Measurements from ENCODE around the gene METRNL. TPM values are rescaled to one million over a fixed set of nuclear protein-coding genes. Genes with fewer than 3 reads are reported as not detected.
"Not testable (repeated sequence)": the region's sequence is repeated elsewhere in the genome, so short reads cannot be mapped to it uniquely, and the experiment has no call there.

The METRNL gene
- total RNA-seq, 1 experiment from 2014 or later = 33.8 TPM

DNA sequence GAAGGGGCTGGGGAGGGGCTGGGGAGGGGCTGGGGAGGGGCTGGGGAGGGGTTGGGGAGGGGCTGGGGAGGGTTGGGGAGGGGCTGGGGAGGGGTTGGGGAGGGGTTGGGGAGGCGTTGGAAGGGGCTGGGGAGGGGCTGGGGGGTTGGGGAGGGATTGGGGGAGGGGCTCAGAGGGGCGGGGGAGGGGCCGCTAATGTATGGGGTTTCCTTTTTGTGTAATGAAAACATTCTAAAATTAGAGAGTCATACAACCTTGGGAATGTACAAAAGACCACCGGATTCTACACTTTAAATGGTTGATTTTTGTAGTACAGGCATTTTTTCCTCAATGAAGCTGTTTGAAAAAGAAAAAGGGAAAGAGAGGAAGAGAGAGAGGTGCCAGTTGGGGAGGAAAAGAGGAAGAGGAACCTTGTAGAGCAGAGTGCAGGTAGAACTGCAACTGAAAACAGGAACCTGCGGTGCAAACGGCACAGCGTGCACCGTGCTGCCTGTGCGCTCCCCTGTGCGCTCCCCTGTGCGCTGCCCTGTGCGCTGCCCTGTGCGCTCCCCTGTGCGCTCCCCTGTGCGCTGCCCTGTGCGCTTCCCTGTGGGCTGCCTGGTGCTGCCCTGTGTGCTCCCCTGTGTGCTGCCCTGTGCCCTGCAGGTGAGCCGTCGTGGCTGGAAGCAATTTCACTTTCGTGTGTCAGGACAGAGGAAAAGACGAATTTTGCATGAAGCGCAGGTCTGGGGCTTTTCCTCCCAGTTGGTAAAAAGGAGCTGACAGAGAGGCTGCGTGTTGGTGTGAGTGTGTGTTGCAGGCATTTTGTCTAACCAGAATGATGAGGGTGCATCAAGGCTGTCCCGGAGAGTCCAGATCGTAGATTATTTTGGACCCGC, 40.8 kb downstream of the METRNL start:
- Mint-ChIP-seq H3K27me3 (ENCODE audit: insufficient read depth, unreplicated experiment) (peaks cover 18% of the 10 kb centered on the region), H3K4me3 (ENCODE audit: unreplicated experiment) (peak overlapping the region; percentile 12)
- no peaks in the 10 kb centered on the region; the same call in 1 of the 2 replicates for H3K27me3 ChIP-seq (replicated peaks; ENCODE audit: control insufficient read depth, insufficient read depth, low read length)

DNA sequence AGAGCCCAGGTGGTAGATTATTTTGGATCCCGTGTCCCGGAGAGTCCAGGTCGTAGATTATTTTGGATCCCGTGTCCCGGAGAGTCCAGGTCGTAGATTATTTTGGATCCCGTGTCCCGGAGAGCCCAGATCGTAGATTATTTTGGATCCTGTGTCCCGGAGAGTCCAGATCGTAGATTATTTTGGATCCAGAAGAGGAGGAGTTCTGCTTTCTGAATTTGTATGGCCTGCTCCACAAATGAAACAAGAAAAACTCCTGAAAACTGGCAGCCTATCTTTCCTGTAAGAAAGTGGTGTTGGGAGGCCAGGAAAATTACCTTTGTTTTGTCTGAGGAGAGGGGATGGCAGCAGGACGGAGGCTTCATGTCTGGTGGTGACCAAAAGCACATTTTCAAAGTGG, 42.1 kb downstream of the METRNL start:
- H3K9me3 Mint-ChIP-seq (ENCODE audit: unreplicated experiment); H3K9me3 ChIP-seq; DNase-seq; CTCF ChIA-PET; H3K4me3 Mint-ChIP-seq (ENCODE audit: unreplicated experiment); H3K27ac Mint-ChIP-seq (ENCODE audit: unreplicated experiment); H3K36me3 ChIP-seq (ENCODE audit: control insufficient read depth, insufficient read depth, low read length); POLR2A ChIA-PET; H3K4me3 ChIP-seq (ENCODE audit: low read depth, low read length); H3K36me3 Mint-ChIP-seq (ENCODE audit: insufficient read depth, unreplicated experiment); BruUV-seq (replicated peaks); H3K4me1 ChIP-seq; H3K27me3 ChIP-seq (replicated peaks; ENCODE audit: control insufficient read depth, insufficient read depth, low read length); H3K4me1 Mint-ChIP-seq (ENCODE audit: low read depth, unreplicated experiment); intact Hi-C loops (cut with micrococcal nuclease; ENCODE audit: unreplicated experiment): not testable (repeated sequence)
- peaks cover 18% of the 10 kb centered on the region for H3K27me3 Mint-ChIP-seq (ENCODE audit: insufficient read depth, unreplicated experiment)

More for the DNA sequence above, 40.8 kb downstream of the METRNL start:
- no TSS peak for BruUV-seq (replicated peaks)
- TF ChIP-seq, protein P1, sequence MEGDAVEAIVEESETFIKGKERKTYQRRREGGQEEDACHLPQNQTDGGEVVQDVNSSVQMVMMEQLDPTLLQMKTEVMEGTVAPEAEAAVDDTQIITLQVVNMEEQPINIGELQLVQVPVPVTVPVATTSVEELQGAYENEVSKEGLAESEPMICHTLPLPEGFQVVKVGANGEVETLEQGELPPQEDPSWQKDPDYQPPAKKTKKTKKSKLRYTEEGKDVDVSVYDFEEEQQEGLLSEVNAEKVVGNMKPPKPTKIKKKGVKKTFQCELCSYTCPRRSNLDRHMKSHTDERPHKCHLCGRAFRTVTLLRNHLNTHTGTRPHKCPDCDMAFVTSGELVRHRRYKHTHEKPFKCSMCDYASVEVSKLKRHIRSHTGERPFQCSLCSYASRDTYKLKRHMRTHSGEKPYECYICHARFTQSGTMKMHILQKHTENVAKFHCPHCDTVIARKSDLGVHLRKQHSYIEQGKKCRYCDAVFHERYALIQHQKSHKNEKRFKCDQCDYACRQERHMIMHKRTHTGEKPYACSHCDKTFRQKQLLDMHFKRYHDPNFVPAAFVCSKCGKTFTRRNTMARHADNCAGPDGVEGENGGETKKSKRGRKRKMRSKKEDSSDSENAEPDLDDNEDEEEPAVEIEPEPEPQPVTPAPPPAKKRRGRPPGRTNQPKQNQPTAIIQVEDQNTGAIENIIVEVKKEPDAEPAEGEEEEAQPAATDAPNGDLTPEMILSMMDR (IDR thresholded peaks at IDR 0.05; ENCODE audit: insufficient read depth in 1 of 2, low read depth in 1 of 2, low read length in 1 of 2, severe bottlenecking in 1 of 2, unreplicated experiment in 1 of 2) = no peak
- Mint-ChIP-seq H3K9me3 (ENCODE audit: unreplicated experiment) (peaks cover 10% of the 10 kb centered on the region), H3K4me1 (ENCODE audit: low read depth, unreplicated experiment) (peaks cover 10% of the 10 kb centered on the region), H3K36me3 (ENCODE audit: insufficient read depth, unreplicated experiment) (peaks cover 7% of the 10 kb centered on the region), H3K27ac (ENCODE audit: unreplicated experiment) (no peak overlapping the region)
- POLR2A ChIA-PET = no interaction called here
- Histone ChIP-seq H3K36me3 (ENCODE audit: control insufficient read depth, insufficient read depth, low read length) (no peaks in the 10 kb centered on the region), H3K4me1 (no peaks in the 10 kb centered on the region), H3K9me3 (no peaks in the 10 kb centered on the region), H3K4me3 (ENCODE audit: low read depth, low read length) (no peak overlapping the region)
- DNase-seq = no peak
- CTCF ChIA-PET = interaction anchor here (0.6 kb wide), 1 partner anchor 114 kb away, joined by 4 read pairs; no protein-coding TSS in a partner anchor
- intact Hi-C loops (cut with micrococcal nuclease; ENCODE audit: unreplicated experiment) = no loop called here

DNA sequence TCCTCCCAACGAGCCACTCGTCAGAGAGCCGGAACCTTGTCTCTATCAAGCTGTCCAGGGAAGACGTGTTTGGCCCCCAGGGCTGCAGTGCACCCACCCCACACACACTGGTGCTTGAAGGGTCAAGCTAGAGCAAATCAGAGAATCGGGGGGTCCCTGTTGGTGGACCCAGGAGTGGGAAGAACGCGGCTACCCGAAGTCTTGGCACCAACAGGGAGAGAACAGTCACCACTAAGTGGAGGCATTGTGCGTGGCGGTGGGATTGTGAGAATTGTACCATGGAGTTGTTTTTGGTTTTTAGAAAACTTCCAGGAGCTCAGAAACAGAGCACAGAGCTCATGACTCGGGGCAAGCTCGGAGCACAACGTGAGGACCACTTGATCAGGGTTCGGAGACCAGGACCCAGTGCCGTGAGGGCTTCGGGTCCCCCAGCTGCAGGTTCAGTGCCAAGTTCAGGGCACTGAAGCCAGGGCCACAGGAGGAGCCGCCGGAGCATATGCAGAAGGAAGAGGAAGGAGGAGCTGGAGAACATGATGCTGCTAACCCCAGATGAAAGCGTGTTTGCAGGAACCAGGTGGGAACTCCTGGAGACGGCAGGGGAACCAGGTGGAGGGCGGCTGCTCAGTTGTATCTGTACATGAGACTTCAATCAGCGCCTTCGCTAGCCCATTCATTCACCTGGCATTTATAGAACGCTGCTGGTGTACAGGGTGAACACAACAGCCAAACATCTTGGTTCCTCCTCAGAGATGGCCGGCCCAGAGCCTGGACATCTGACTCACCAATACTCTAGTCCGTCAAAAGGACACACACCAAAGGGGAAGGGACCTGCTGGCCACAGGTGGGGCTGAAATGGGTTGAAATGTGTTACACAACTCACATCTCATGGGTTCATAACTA, 42.8 kb downstream of the METRNL start:
- H3K36me3 Mint-ChIP-seq (ENCODE audit: insufficient read depth, unreplicated experiment) = peaks cover 7% of the 10 kb centered on the region
- CTCF ChIA-PET = interaction anchor here (0.6 kb wide), 1 partner anchor 64 kb away, joined by 4 read pairs; no protein-coding TSS in a partner anchor
- no peak overlapping the region for H3K4me3 ChIP-seq (ENCODE audit: low read depth, low read length)
- POLR2A ChIA-PET = no interaction called here
- intact Hi-C loops (cut with micrococcal nuclease; ENCODE audit: unreplicated experiment) = no loop called here
- DNase-seq = no peak
- no peak overlapping the region for H3K4me3 Mint-ChIP-seq (ENCODE audit: unreplicated experiment)
- H3K4me1 Mint-ChIP-seq (ENCODE audit: low read depth, unreplicated experiment) = peaks cover 10% of the 10 kb centered on the region
- H3K4me1 ChIP-seq = no peaks in the 10 kb centered on the region
- H3K27ac Mint-ChIP-seq (ENCODE audit: unreplicated experiment) = no peak overlapping the region
- no peaks in the 10 kb centered on the region for H3K9me3 ChIP-seq
- peaks cover 18% of the 10 kb centered on the region for H3K27me3 Mint-ChIP-seq (ENCODE audit: insufficient read depth, unreplicated experiment)
- peaks cover 10% of the 10 kb centered on the region for H3K9me3 Mint-ChIP-seq (ENCODE audit: unreplicated experiment)
- H3K36me3 ChIP-seq (ENCODE audit: control insufficient read depth, insufficient read depth, low read length) = no peaks in the 10 kb centered on the region
- H3K27me3 ChIP-seq (replicated peaks; ENCODE audit: control insufficient read depth, insufficient read depth, low read length) = no peaks in the 10 kb centered on the region; the same call in 1 of the 2 replicates
- BruUV-seq (replicated peaks) = no TSS peak
- TF ChIP-seq, protein P1 (IDR thresholded peaks at IDR 0.05; ENCODE audit: insufficient read depth in 1 of 2, low read depth in 1 of 2, low read length in 1 of 2, severe bottlenecking in 1 of 2, unreplicated experiment in 1 of 2) = no peak

Data from Caco-2 (cell line).